ENCODE measurements around the gene MTG1. TPM values are rescaled to one million over a fixed set of nuclear protein-coding genes. Genes with fewer than 3 reads are reported as not detected.
"Not testable (repeated sequence)": the region's sequence is repeated elsewhere in the genome, so short reads cannot be mapped to it uniquely, and the experiment has no call there.

Gene MTG1
- total RNA-seq, 1 donor, result 31.5 TPM

DNA sequence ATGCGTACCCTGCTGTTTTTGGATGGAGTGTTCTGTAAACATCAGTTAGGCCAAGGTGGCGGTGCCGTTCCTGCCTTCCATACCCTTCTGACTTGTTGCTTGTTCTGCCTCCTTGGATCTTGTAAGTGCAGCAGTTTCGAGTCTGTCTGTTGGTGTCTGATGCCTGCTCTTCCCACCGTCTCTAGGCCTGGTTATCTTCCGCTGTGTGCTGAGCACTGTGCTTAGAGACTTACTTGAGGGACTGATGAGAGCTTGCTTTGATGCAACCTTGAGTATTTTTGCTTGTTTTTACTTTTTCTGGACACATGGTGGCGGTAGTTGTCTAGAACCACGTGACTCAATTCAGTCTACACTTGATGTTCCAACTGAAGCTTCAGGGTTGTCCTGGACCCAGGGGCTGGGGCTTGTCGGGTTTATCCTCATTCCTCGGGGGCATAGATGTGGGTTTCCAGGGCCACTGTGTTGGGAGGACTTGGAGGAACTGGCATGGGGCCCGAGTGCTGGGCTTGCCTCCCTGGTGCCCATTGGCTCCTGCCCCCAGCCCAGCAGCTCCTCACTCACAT is 44.8 kb downstream of the MTG1 start:
- Histone ChIP-seq H3K4me3 (ENCODE audit: insufficient read depth, low read length) (no peak overlapping the region), H4K20me1 (ENCODE audit: insufficient read depth, low read length) (peaks cover 20% of the 10 kb centered on the region), H3K9me3 (ENCODE audit: low read depth, low read length) (no peaks in the 10 kb centered on the region), H3K27ac (ENCODE audit: low read depth, low read length) (no peak overlapping the region), H2AFZ (ENCODE audit: low read length) (no peak overlapping the region), H3K36me3 (ENCODE audit: insufficient read depth, low read length) (no peaks in the 10 kb centered on the region), H3K27me3 (ENCODE audit: insufficient read depth, low read length) (no peaks in the 10 kb centered on the region), H3K79me2 (ENCODE audit: insufficient read depth, low read length) (no peaks in the 10 kb centered on the region), H3K4me2 (ENCODE audit: insufficient read depth, low read length) (no peak overlapping the region), H3K4me1 (ENCODE audit: insufficient read depth, low read length) (no peaks in the 10 kb centered on the region)
- peak; percentile 91 for DNase-seq (ENCODE audit: insufficient read length, low spot score, missing footprints)
- TF ChIP-seq, protein P1, sequence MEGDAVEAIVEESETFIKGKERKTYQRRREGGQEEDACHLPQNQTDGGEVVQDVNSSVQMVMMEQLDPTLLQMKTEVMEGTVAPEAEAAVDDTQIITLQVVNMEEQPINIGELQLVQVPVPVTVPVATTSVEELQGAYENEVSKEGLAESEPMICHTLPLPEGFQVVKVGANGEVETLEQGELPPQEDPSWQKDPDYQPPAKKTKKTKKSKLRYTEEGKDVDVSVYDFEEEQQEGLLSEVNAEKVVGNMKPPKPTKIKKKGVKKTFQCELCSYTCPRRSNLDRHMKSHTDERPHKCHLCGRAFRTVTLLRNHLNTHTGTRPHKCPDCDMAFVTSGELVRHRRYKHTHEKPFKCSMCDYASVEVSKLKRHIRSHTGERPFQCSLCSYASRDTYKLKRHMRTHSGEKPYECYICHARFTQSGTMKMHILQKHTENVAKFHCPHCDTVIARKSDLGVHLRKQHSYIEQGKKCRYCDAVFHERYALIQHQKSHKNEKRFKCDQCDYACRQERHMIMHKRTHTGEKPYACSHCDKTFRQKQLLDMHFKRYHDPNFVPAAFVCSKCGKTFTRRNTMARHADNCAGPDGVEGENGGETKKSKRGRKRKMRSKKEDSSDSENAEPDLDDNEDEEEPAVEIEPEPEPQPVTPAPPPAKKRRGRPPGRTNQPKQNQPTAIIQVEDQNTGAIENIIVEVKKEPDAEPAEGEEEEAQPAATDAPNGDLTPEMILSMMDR (IDR thresholded peaks at IDR 0.05; ENCODE audit: extremely low read depth, low read depth, low read length), result peak; percentile 48

DNA sequence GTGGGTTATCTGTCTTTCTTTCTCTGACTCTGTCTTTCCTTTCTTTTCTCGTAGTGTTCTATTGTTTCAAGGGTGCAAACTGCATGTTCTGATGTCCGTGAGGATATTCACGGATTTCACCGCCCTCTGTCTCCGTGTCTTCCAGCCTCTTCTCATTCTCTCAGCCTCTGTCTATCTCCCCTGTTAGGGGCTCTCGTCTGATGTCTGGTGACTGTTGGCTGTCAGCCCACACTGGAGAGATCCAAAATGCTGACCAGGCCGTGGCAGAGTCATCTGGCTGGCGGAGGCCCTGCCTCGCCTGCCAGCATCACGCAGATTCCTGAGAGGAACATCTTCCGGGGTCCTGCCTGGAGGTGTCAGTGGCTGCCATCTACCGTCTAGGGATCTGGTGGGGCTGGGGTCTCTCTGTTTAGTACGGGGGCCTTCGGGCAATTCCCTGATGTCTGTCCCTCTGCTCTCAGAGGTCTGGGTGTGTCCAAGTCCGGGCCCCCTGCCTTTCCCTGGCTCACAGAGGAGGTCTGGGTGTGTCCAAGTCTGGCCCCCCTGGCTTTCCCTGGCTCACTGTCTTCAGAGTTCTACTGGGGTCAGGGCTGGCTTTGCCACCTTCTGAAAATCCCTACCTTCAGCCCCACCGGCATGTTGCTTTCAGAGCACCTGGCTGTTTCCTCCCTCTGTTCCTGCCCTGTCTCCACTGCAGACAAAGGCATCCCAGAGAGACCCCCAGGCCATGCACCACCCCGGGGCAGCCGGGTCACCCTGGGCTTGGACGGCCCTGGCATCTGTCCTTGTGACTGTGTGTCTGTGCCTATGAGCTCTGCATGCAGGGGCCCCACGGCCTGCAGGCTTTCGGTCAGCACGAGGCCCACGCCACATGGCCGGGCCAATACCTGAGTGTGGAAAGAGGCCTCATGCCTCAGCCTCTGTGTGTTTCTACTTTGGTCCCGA is 45.8 kb downstream of the MTG1 start:
- H3K4me1 ChIP-seq (ENCODE audit: insufficient read depth, low read length), result no peaks in the 10 kb centered on the region
- H3K27me3 ChIP-seq (ENCODE audit: insufficient read depth, low read length), result no peaks in the 10 kb centered on the region
- H3K4me3 ChIP-seq (ENCODE audit: insufficient read depth, low read length), result no peak overlapping the region
- H4K20me1 ChIP-seq (ENCODE audit: insufficient read depth, low read length), result peaks cover 20% of the 10 kb centered on the region
- H3K27ac ChIP-seq (ENCODE audit: low read depth, low read length), result no peak overlapping the region
- no peak overlapping the region for H2AFZ ChIP-seq (ENCODE audit: low read length)
- H3K9me3 ChIP-seq (ENCODE audit: low read depth, low read length), result no peaks in the 10 kb centered on the region
- peak; percentile 80 for DNase-seq (ENCODE audit: insufficient read length, low spot score, missing footprints)
- H3K79me2 ChIP-seq (ENCODE audit: insufficient read depth, low read length), result no peaks in the 10 kb centered on the region
- TF ChIP-seq, protein P1 (IDR thresholded peaks at IDR 0.05; ENCODE audit: extremely low read depth, low read depth, low read length), result no peak
- no peak overlapping the region for H3K4me2 ChIP-seq (ENCODE audit: insufficient read depth, low read length)
- no peaks in the 10 kb centered on the region for H3K36me3 ChIP-seq (ENCODE audit: insufficient read depth, low read length)

DNA sequence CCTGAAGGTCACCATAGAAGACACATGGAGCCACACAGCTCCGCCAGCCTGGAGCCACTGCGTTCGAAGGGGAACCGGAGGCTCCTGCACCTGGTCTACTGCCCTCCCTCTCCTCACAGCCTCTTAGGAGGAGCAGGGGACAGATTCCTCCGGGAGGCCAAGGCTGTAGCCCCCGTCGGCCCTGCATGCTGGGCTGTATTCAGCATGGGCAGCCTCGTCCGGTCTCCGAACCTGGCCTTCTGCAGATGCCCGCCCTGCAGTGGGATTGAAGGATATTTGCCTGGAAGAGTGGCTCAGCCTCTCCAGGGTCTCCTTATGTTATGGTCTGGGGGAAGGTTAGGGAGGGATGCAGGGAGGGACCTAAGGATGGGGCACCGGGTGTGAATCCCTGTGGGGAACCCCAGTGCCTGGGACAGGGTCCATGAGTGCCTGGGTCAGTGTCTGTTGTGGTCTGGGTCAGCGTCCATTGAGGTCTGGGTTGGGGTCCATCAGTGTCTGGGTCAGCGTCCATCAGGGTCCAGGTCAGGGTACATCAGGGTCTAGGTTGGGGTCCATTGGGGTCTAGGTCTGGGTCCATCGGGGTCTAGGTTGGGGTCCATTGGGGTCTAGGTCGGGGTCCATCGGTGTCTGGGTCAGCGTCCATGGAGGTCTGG is 46.8 kb downstream of the MTG1 start:
- Histone ChIP-seq H3K27ac (ENCODE audit: low read depth, low read length) (no peak overlapping the region), H4K20me1 (ENCODE audit: insufficient read depth, low read length) (peaks cover 20% of the 10 kb centered on the region), H3K4me2 (ENCODE audit: insufficient read depth, low read length) (no peak overlapping the region), H3K36me3 (ENCODE audit: insufficient read depth, low read length) (no peaks in the 10 kb centered on the region), H3K9me3 (ENCODE audit: low read depth, low read length) (no peaks in the 10 kb centered on the region), H3K27me3 (ENCODE audit: insufficient read depth, low read length) (no peaks in the 10 kb centered on the region), H3K4me3 (ENCODE audit: insufficient read depth, low read length) (no peak overlapping the region), H3K79me2 (ENCODE audit: insufficient read depth, low read length) (no peaks in the 10 kb centered on the region), H3K4me1 (ENCODE audit: insufficient read depth, low read length) (no peaks in the 10 kb centered on the region), H2AFZ (ENCODE audit: low read length) (no peak overlapping the region)
- TF ChIP-seq, protein P1 (IDR thresholded peaks at IDR 0.05; ENCODE audit: extremely low read depth, low read depth, low read length), result no peak
- DNase-seq (ENCODE audit: insufficient read length, low spot score, missing footprints), result peak; percentile 47

DNA sequence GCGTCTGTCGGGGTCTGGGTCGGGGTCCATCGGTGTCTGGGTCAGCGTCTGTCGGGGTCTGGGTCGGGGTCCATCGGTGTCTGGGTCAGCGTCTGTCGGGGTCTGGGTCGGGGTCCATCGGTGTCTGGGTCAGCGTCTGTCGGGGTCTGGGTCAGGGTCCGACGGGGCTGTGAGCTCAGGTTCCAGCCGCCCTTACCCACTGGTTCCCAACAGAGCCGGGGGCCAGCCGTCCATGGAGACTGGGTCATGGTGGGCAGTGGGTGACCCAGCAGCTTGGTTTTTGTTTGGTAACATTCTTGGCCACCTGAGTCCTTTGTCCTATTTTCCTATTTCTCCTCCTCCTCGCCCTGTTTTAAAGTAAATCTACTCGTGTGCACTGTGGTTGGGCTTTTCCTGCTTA is 47.4 kb downstream of the MTG1 start:
- H3K27me3 ChIP-seq (ENCODE audit: insufficient read depth, low read length); H3K4me3 ChIP-seq (ENCODE audit: insufficient read depth, low read length); H3K79me2 ChIP-seq (ENCODE audit: insufficient read depth, low read length); H2AFZ ChIP-seq (ENCODE audit: low read length); H3K4me2 ChIP-seq (ENCODE audit: insufficient read depth, low read length); H3K36me3 ChIP-seq (ENCODE audit: insufficient read depth, low read length); DNase-seq (ENCODE audit: insufficient read length, low spot score, missing footprints); H3K9me3 ChIP-seq (ENCODE audit: low read depth, low read length); H3K27ac ChIP-seq (ENCODE audit: low read depth, low read length); H3K4me1 ChIP-seq (ENCODE audit: insufficient read depth, low read length): not testable (repeated sequence)
- peaks cover 20% of the 10 kb centered on the region for H4K20me1 ChIP-seq (ENCODE audit: insufficient read depth, low read length)

Measured in osteoblast (primary cell).